ENCODE data around the gene CTDSP2. TPM values are rescaled to one million over a fixed set of nuclear protein-coding genes. Genes with fewer than 3 reads are reported as not detected.

Gene CTDSP2
- total and polyA plus RNA-seq, 10 of the 15 experiments (the other 5 are each of a cell fraction or from before 2014, with no cell fraction given), result 17.3 to 98.2 (median 54.1) TPM

DNA sequence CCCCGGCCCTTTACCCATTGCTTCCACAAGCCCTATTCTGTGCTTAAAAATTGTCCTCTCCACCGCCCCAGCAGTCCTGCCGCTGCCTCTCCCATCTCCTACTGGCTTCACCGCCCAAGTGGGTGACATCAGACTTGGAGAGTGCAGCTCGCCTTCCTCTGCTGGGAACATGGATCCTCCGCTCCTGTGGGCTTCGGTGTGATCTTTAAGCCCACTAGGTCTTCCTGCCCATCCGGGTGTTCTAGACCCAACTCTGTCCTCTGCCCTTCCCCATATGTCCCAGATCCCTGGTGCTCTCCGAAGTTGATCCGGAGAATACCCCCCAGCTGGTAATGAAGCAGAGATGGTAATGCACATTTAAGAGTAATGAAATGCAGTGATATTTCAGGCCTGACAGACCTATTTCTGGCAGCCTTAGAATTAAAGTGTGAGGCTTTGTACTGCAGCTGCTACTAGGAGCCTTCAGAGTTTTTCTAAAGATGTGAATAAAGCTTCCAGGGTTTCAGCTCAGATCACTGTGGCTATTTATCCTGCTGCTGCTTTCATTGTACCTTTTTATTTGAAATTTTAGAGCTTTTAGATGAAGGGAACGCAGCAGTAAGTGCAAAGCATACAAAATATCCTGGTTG lies 22.9 kb upstream of the CTDSP2 start:
- no peaks in the 10 kb centered on the region for H3K36me3 ChIP-seq (ENCODE audit: control insufficient read depth in 2 of 2, insufficient read depth in 2 of 2, low read length in 1 of 2)
- H3K4me2 ChIP-seq (ENCODE audit: control insufficient read depth, insufficient read depth), result no peak overlapping the region
- H3K4me3 ChIP-seq, result no peak overlapping the region
- ATAC-seq, result no peak
- H4K20me1 ChIP-seq (ENCODE audit: control insufficient read depth, insufficient read depth), result no peaks in the 10 kb centered on the region
- BruUV-seq (replicated peaks), result no TSS peak
- H3K27me3 ChIP-seq (replicated peaks in 1 of 2; ENCODE audit: control insufficient read depth in 2 of 2, insufficient read depth in 2 of 2, low read length in 1 of 2), result 0 out of 4 replicates have a peak, but pooled peaks cover 0 to 3% of the 10 kb centered on the region in 2 experiments
- H2AFZ ChIP-seq (ENCODE audit: control insufficient read depth, low read depth, low read length), result no peak overlapping the region
- FAIRE-seq, result no peak
- in situ Hi-C loops (cut with MboI) (no loop called here), intact Hi-C loops (cut with micrococcal nuclease; ENCODE audit: unreplicated experiment) (no loop called here)
- WGBS (ENCODE audit: insufficient coverage, insufficient replicate concordance, low lambda C conversion rate, missing lambda C conversion rate), result 64% methylated on average over 11 of the region's 11 CpGs
- H3K79me2 ChIP-seq (ENCODE audit: control insufficient read depth, insufficient read depth, low read length), result no peaks in the 10 kb centered on the region
- no peaks in the 10 kb centered on the region; the same call in 2 of the 3 replicates for H3K9me3 ChIP-seq (replicated peaks; ENCODE audit: control insufficient read depth, insufficient read depth, low read length)
- POLR2A ChIA-PET, result no interaction called here
- SMC1A ChIA-PET (ENCODE audit: uncharacterized antibody, unreplicated experiment), result no interaction called here
- TF ChIP-seq, protein P1, sequence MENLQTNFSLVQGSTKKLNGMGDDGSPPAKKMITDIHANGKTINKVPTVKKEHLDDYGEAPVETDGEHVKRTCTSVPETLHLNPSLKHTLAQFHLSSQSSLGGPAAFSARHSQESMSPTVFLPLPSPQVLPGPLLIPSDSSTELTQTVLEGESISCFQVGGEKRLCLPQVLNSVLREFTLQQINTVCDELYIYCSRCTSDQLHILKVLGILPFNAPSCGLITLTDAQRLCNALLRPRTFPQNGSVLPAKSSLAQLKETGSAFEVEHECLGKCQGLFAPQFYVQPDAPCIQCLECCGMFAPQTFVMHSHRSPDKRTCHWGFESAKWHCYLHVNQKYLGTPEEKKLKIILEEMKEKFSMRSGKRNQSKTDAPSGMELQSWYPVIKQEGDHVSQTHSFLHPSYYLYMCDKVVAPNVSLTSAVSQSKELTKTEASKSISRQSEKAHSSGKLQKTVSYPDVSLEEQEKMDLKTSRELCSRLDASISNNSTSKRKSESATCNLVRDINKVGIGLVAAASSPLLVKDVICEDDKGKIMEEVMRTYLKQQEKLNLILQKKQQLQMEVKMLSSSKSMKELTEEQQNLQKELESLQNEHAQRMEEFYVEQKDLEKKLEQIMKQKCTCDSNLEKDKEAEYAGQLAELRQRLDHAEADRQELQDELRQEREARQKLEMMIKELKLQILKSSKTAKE (IDR thresholded peaks at IDR 0.05; ENCODE audit: low read depth, poor library complexity, severe bottlenecking), result no peak
- TF ChIP-seq HDAC2 (IDR thresholded peaks at IDR 0.05), result no peak
- TF ChIP-seq MEF2A (IDR thresholded peaks at IDR 0.05; ENCODE audit: insufficient read depth, low read depth, low read length), result no peak
- TF ChIP-seq, protein P2, sequence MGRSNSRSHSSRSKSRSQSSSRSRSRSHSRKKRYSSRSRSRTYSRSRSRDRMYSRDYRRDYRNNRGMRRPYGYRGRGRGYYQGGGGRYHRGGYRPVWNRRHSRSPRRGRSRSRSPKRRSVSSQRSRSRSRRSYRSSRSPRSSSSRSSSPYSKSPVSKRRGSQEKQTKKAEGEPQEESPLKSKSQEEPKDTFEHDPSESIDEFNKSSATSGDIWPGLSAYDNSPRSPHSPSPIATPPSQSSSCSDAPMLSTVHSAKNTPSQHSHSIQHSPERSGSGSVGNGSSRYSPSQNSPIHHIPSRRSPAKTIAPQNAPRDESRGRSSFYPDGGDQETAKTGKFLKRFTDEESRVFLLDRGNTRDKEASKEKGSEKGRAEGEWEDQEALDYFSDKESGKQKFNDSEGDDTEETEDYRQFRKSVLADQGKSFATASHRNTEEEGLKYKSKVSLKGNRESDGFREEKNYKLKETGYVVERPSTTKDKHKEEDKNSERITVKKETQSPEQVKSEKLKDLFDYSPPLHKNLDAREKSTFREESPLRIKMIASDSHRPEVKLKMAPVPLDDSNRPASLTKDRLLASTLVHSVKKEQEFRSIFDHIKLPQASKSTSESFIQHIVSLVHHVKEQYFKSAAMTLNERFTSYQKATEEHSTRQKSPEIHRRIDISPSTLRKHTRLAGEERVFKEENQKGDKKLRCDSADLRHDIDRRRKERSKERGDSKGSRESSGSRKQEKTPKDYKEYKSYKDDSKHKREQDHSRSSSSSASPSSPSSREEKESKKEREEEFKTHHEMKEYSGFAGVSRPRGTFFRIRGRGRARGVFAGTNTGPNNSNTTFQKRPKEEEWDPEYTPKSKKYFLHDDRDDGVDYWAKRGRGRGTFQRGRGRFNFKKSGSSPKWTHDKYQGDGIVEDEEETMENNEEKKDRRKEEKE (IDR thresholded peaks at IDR 0.05), result no peak
- no peak for TF ChIP-seq RUNX3 (IDR thresholded peaks at IDR 0.05; ENCODE audit: low read length)
- no peak for TF ChIP-seq CREB1 (IDR thresholded peaks at IDR 0.05; ENCODE audit: low read depth)
- no peak for TF ChIP-seq PAX8 (IDR thresholded peaks at IDR 0.05)
- TF ChIP-seq CREM (IDR thresholded peaks at IDR 0.05; ENCODE audit: low read depth), result no peak
- DNase-seq (ENCODE audit: low read depth, low spot score), result no peak
- H3K27ac ChIP-seq (ENCODE audit: control insufficient read depth, insufficient read depth), result no peak overlapping the region
- H3K9ac ChIP-seq (ENCODE audit: control insufficient read depth, insufficient read depth, low read length), result no peak overlapping the region
- peaks cover 3% of the 10 kb centered on the region; the same call in 1 of the 2 replicates for H3K4me1 ChIP-seq (ENCODE audit: control insufficient read depth, insufficient read depth, low read length)
- RAD21 ChIA-PET (ENCODE audit: unreplicated experiment), result interaction anchor here (0.6 to 1.4 kb wide), 2 partner anchors 27 to 37 kb away, joined by 3 to 4 read pairs; no protein-coding TSS in a partner anchor
- CTCF ChIA-PET, result interaction anchor here (1.2 kb wide), 1 partner anchor 36 kb away, joined by 4 read pairs; no protein-coding TSS in a partner anchor
